NCI-H2107 (cell line): ENCODE results near the gene TMEM229B.

ENCODE experiments used
- DNase-seq: peaks from one replicate; lab custom pipeline; 2025; lab: John Stamatoyannopoulos, UW

TMEM229B gene

GRCh38 chr14:67514650-67515385, 26.3 kb upstream of the TMEM229B start:
- DNase-seq: no peak

GRCh38 chr14:67514203-67514607, 25.7 kb upstream of the TMEM229B start:
- no peak for DNase-seq

DNA sequence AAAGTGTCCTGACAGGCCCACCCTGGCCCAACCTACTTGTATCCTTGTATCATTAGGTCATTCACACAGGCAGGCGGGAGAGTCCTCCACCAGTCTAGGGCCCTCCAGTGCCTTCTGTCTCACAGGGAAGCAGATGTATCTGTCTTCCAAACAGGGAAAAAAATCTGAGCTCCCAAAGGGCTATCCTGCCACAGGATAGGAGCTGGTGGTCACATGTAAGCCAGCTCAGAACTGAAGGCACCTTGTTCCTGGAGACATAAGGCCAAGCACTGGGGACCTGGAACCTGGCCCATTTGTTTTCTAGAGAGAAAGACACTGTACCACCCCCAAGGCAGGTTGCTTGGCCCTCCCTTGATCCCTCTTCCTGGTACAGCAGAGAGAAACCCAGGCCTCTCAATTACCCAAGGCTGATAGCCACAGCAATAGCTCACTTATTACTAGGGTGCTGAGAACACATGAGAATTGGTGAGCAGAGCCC, 25.1 kb upstream of the TMEM229B start:
- DNase-seq: no peak

DNA sequence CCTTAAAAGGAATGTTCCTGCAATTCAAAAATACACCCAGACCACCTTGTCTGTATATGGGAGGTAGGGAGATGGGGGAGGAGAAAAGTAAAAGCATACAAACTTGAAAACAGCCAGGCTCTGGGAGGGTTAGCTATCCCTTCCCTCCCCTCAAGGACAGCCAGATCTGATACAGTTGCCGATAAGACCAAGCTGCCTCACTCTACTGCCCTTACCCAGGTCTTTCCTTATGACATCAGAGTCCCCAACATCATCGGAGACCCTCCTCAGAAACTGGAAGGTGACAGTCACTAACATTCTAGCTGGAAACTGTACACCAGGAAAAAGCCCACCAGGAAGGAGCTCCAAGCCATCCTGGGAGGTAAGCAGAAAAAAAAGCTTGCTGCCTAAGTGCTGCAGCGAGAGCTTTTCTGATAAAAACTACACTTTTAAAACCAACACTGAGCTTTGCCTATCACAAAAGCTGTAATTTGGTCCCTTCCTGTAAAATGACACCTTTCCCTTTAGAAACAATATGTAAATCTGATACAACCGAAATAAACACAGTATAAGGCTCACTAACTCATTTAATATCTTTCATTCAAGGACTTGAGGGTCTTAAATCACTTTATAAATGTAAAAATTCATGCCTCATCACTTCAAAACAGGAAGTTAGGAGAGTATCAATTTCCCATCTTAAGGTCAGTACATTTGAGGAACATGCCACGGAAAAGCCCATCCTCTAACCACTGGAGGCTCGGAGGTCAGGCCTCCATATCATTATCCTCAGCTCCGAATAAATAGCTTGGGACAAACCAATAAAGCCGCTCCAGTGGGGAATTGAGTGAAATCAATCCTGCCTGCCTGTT, 24.2 kb upstream of the TMEM229B start:
- DNase-seq: no peak

DNA sequence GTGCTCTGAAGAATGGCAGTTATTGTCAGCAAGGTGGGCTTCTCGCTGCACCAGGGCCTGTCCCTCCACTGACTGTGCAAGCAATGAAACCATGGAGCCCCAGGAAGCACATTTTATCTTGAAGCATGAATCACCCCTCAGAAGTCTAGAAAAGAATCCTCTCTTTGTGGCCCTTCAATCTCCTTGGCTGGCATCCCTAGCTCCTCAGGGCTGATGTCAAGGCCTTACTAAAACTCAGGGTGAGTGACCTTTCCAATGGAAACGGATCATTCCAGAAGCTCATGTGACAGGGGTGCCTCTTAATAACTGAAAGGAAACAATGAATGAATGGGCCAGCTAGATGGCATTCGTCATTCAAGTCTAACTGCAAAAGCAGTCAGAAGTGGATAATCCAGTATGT, 22.3 kb upstream of the TMEM229B start:
- DNase-seq: no peak

- DNase-seq: no peak
These were observed 21.6 kb upstream of the TMEM229B start for GRCh38 chr14:67510121-67510520.

GRCh38 chr14:67508956-67509355, 20.4 kb upstream of the TMEM229B start:
- DNase-seq: no peak

DNA sequence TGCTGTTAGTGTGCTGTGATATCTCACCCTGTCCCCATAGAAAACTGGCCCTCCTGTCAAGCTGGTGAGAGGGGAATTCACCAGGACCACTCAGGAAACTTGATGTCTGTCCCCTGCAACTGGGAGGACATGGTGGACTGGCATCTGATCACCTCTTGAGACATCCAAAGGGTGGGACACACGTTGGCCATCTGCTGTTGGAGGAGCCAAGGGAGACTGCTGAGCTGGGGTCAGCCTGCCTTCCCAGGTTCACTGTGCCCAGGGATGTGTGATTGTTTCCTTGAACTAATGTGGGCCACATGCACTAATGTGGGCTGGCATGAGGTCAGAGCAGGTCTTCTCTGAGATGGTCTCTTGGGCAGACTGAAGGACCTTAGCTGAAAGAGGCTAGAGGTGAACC, 16.7 kb upstream of the TMEM229B start:
- no peak for DNase-seq

DNA sequence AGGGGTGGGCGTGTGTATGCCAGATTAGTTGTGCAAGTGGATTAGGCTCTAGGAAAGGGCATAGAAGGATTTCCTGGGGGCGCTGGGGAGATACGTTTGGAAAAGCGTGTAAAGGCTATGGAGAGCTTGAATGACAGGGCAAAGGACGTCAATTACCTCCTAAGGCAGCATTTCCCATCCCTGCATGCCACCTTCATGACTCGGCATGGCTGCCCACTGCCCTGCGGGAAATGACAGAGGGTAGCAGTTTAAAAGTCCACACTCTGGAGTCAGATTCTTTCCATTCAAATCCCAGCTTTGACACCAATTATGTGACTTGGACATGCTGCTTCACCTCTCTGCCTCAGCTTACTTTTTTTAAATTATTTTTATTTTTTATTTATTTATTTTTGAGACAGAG, 14.8 kb upstream of the TMEM229B start:
- DNase-seq: no peak

GRCh38 chr14:67502867-67503266, 14.3 kb upstream of the TMEM229B start:
- no peak for DNase-seq

- no peak for DNase-seq
These were observed 13.1 kb upstream of the TMEM229B start for GRCh38 chr14:67501670-67502069.

- no peak for DNase-seq
These were observed 12.5 kb upstream of the TMEM229B start for GRCh38 chr14:67500981-67501380.

DNA sequence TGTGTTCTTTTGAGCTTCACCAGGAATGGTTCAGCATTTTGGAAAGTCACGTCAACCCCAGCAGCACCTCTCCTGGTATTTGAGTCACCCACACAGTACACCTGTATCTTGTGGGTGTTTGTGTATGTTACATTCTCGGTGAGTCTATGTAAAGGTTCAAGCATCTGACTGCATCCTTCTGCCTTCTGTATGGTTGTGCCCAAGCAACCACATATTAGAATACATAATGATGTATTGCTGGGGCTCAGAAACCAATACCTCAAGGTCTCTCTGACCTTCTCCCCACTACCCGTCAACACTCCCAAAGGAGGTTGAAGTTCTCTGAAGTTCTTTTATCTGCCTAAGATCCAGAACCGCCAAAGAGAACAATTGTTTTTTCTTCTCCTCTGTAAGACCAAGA, 9.2 kb upstream of the TMEM229B start:
- DNase-seq: no peak

GRCh38 chr14:67497216-67497615, 8.7 kb upstream of the TMEM229B start:
- DNase-seq: no peak

GRCh38 chr14:67495827-67496226, 7.3 kb upstream of the TMEM229B start:
- no peak for DNase-seq

GRCh38 chr14:67493092-67493717, 4.7 kb upstream of the TMEM229B start:
- DNase-seq: no peak

DNA sequence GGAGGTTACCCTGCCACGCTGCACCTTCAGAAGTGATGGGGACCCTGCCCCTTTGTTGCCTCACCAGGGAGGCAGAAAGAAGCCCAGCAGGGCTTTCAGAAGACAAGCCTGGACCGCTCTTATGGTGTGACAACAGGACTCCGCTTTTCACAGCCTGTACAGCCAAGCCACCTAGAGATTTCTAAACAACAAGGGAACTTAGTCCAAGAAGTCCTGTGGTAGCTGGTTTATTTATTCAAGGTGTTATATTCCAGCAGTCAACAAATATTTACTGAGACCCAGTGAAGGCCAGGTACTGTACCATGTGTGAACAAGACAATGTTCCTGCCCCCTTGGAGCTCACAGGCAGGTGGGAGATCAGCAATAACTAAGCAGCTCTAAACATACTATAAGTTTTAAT, 4.0 kb upstream of the TMEM229B start:
- no peak for DNase-seq

DNA sequence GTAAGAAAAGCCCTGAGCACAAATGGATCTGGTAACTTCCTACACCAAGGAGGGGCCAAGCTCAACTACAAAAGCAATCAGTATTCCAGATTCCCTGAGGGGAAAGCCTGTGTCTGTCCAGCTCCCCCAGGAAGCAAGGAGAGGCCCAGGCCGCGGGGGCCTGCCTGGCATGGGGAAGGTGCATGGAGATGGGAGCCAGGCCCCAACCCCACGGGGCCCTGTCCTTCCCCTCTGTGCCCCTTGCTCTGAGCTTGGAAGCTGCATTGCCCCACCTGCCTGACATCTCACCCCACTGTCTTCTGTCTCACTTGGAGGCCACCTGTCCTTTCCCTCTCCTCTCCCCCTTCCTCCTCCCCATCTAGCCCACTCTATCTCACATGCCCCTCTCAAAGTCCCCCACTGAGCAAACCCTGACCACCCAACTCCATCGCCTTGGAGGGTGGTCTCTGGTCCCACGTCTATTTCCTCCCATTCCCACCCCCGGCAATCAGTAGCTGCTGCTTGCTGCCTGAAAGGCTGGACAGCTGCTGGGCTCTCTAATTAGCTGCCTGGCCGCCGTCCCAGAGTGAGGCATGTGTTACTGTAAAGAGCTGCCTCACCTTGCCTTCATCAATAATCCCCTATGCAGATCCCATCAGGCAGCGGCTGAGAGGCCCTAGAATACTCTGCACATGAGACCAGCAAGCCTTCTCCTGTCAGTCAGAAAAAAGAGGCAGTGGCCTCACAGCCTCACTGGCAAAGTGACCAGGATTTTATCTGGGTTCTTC, 3.4 kb upstream of the TMEM229B start:
- DNase-seq: peak; percentile 74

GRCh38 chr14:67491285-67491684, 2.8 kb upstream of the TMEM229B start:
- no peak for DNase-seq

DNA sequence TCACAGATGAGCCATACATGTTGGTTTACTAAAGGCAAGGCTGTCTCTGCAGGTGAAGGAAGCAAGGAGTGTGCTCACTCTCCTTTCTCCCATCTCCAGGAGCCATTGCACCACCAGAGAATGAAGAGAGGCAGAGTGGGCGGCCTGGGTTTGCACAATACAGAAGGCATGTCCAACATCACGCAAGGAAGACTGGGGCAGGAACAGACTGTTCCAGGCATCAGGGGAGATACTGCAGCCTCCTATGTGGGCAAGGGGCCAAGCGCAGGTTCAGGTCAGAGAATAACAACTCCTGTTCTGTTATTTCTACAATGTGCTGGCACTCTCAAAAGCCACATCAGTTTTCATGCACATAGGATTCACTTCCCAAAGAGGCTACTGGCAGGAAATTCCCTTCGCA, 1.7 kb upstream of the TMEM229B start:
- DNase-seq: no peak

- DNase-seq: no peak
These were observed 1.2 kb downstream of the TMEM229B start for GRCh38 chr14:67487332-67487731.

DNA sequence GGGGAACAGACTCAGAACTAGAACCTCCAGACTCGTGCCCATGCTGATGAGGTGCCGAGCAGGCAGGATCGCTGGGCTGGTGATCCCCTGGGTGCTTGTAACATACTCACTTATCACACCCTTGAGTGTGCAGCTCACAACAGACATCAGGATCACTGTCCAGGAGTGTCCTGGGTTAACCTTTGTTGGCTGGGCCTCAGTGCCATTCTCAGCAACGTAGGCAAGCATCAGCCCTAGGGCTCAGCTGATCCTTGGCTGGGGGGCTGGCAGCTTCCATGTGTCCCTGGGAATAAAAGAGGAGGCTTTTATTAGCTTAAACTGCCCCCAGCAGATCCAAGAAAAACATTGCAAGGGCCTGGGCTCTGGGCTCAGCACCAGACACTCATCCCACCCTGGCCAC, 1.6 kb downstream of the TMEM229B start:
- no peak for DNase-seq
